GM20431 (cell line): ENCODE data around the gene HSP90AA1.
"Not testable (repeated sequence)": the region's sequence is repeated elsewhere in the genome, so short reads cannot be mapped to it uniquely, and the experiment has no call there.

Experiments
- in situ Hi-C: fragments of 300-500 bp; cut with MseI, MboI; formaldehyde crosslinking; loops from one replicate; pipeline ENCODE4 v1.15.0; 2020; ENCODE audit warnings: low sequenced_read_pairs; ENCODE audit not compliant: unreplicated experiment

Gene HSP90AA1

GRCh38 chr14:102095231-102095870 is 8.5 kb upstream of the HSP90AA1 start:
- in situ Hi-C loops, result no loop called here

GRCh38 chr14:102094101-102094500 is 7.3 kb upstream of the HSP90AA1 start:
- in situ Hi-C loops, result no loop called here

GRCh38 chr14:102092806-102093205 is 6.0 kb upstream of the HSP90AA1 start:
- in situ Hi-C loops, result no loop called here

DNA sequence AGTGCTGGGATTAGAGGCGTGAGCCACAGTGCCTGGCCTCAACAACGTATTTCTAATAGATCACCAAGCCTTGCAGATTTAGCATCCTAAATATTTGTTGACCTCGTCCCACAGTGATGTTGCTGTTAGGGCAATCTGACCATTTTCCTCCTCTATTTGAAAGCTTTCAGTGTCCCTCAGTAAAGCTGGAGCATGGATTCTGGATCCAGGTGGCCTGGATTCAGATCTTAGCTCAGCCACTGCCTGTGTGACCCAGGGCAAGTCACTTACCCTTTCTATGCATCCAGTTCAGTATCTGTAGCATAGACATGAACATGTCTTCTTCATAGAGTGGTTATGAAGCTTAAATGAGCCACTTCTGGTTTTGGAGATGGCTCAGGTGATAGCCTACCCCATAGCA is 3.9 kb upstream of the HSP90AA1 start:
- in situ Hi-C loops, result no loop called here

- in situ Hi-C loops, result no loop called here
Observed at GRCh38 chr14:102089621-102090343, 2.9 kb upstream of the HSP90AA1 start.

GRCh38 chr14:102088012-102088792 is 1.4 kb upstream of the HSP90AA1 start:
- in situ Hi-C loops, result no loop called here

DNA sequence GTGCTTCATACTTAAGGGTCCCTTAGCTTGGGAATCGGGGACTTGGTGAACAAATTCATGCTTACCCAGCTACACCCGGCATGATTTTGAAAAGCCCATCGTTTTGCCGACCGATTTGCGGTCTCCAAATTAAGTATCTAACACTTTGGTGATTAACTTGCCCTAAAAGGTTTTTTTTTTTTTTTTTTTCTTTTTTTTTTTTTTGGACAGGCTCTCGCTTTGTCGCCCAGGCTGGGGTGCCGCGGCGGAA is 843 bp upstream of the HSP90AA1 start:
- in situ Hi-C loops, result no loop called here

DNA sequence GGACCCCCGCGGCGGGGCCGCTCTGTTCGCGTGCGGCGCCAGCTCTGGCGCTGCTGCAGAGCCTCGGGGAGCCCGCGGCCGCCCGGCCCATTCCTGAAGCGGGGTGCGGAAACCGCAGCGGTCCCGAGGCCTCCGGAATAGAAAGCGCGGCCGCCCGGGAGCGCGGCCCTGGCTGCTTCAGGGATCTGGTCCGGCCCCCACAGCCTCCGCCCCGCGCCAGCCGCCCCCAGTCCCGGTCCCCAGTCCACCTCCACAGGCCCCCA is 204 bp downstream of the HSP90AA1 start:
- in situ Hi-C loops, result no loop called here

DNA sequence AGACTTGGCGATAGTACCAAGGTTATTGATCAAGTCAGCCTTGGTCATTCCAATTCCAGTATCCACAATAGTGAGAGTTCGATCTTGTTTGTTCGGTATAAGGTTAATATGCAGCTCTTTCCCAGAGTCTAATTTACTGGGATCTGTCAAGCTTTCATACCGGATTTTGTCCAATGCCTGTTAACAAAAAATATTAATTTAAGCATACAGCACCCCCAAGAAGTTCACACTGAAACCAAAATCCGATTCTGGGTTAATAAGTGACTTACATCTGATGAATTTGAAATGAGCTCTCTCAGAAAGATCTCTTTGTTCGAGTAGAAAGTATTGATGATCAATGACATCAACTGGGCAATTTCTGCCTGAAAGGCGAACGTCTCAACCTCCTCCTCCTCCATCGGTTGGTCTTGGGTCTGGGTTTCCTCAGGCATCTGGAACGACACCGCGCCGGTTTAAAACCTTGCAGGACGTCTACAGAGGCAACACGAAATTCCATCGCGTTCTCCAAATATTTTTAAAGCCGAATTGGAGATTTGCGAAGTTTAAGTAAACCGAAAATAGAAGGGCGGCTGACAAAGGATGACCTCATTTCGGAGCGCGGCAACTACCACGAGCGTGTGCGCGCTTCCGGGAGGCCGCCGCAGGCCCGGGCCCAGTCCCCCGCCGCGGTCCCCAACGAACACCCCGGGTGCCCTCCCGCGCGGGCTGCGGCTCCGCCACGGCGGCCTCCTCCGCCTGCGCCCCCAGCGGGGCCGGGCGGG is 716 bp downstream of the HSP90AA1 start:
- in situ Hi-C loops, result no loop called here

- in situ Hi-C loops, result no loop called here
Observed at GRCh38 chr14:102085488-102085887, 1.4 kb downstream of the HSP90AA1 start.

- in situ Hi-C loops, result no loop called here
Observed at GRCh38 chr14:102084931-102085330, 1.9 kb downstream of the HSP90AA1 start.

- in situ Hi-C loops, result not testable (repeated sequence)
Observed at GRCh38 chr14:102084522-102084921, 2.3 kb downstream of the HSP90AA1 start.

DNA sequence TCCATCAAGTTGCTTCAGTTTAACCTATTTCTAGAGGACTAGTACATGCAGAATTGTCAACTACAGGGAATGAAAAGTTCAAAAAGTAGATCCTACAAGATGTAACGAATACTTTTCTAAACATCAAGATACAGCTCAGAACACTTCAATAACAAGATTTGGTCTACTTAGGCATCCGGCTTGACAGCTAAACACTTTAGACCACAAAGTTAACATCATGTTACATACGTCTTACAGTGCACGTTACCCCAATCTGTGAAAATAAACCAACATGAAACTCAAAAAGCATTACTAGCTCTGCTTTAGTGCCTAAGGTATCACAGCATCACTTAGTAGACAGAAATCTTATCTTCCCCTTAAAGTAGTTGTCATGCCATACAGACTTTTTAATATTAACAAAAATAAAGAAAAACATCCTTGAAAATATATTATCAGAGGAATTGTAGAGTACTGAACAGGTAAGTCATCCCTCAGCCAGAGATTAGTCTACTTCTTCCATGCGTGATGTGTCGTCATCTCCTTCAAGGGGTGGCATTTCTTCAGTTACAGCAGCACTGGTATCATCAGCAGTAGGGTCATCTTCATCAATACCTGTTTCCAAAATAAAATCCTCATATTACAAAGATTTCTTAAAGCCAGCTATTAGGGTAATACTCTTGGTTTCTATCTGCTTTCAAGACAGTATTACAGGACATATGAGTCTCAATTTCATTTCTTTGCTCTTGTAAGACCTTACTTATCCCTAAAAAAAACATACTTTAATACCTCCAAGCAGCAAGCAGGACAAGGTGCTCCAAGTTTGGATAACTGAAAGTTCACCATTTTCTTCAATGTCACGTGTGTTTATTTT is 5.4 kb downstream of the HSP90AA1 start:
- in situ Hi-C loops, result no loop called here

DNA sequence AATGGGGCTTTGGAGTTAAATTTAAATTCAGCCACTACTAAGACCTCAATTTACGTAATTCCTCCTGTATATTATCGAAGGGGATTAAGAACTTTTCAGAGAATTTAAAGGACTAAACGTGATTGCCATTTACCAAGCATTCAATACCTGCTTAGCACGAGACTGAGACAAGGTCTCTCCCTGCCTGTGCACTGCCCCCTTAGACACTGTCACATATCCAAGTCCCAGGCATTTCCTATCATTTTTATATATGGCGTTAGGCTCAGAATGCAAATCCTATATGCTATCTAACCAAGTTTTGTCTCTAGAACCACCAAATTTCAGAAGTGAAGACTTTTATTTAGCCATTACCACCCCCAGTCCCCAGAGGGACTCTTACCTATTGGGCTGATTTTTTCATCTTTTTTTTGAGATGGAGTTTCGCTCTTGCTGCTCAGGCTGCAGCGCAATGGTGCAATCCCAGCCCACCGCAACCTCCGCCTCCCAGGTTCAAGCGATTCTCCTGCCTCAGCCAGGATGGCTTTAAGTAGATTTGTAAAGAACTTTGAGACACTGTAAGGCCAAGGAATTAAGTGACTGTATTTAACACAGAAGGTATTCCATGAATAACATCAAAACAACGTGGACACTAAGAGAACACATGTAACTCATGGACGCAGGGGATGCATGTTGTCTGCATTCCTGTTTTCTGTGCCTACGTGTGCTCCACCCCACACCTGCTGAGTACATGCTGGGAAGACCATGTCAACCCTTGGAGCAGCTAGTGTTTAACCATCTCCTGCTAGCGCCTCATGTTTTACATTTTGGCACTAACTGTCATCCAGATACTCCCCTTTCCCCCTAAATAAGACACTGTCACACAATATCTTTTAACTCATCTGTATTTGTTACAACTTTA is 6.4 kb downstream of the HSP90AA1 start:
- in situ Hi-C loops, result no loop called here

GRCh38 chr14:102079700-102079979 is 7.2 kb downstream of the HSP90AA1 start:
- in situ Hi-C loops, result no loop called here

DNA sequence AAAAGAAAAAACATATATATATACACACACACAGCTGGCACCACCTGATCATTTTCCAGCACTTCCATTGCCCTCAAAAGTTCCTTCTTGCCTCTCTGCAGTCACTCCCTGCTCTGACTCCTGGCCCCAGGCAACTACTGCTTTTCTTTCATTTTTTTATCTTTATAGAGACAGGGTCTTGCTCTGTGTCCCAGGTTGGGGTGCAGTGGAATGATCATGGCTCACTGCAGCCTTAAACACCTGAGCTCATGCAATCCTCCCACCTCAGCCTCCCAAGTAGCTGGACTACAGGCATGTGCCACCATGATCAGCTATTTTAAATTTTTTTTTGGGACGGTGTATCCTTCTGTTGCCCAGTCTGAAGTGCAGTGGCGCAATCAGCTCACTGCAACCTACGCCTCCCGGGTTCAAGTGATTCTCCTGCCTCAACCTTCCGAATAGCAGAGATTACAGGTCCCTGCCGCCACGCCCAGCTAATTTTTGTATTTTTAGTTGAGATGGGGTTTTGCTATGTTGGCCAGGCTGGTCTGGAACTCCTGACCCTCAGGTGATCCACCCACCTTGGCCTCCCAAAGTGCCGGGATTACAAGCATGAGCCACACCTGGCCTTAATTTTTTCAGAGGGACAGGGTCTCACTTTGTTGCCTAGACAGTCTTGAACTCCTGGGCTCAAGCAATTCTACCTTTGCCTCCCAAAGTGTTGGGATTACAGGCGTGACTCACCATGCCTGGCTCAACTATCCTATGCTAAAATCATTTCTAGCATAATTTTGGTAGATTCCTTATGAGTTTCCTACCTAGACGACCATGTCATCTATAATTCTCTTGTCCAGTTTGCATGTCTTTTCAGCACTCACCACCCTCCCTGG is 7.8 kb downstream of the HSP90AA1 start:
- in situ Hi-C loops, result no loop called here

DNA sequence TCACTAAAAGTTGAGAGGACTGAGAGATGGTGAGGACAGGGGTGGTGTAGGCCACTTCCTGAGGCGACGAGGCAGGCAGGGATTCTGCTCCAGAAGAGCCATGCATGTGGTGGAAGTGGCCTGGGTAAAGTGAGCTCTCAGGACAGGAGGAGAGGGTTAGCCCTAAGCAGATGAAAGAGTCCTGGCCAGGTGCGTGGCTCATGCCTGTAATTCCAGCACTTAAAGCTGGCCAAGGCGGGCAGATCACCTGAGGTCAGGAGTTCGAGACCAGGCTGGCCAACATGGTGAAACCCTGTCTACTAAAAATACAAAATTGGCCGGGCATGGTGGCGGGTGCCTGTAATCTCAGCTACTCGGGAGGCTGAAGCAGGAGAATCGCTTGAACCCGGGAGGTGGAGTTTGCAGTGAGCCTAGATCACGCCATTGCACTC is 8.5 kb downstream of the HSP90AA1 start:
- in situ Hi-C loops, result not testable (repeated sequence)

GRCh38 chr14:102077382-102077709 is 9.5 kb downstream of the HSP90AA1 start:
- in situ Hi-C loops, result no loop called here

GRCh38 chr14:102075155-102075554 is 11.7 kb downstream of the HSP90AA1 start:
- in situ Hi-C loops, result no loop called here
